CD14-positive monocyte (primary cell): ENCODE measurements around the gene SMC2. TPM values are rescaled to one million over a fixed set of nuclear protein-coding genes. Genes with fewer than 3 reads are reported as not detected.

Experiments
- DNase-seq, 3 donors: peaks; one replicate each; pipeline ENCODE4 v3.0.0-alpha.2; 2011 to 2022
- H2AFZ ChIP-seq: 2 replicates; pipeline ENCODE4 v1.6.0; 2012; ENCODE audit warnings: mild to moderate bottlenecking, low read depth, low read length, inconsistent platforms; ENCODE audit not compliant: insufficient read depth, poor library complexity, severe bottlenecking
- H3K27ac ChIP-seq, 2 donors: 1 replicate in 1 of 2; 2 replicates in 1 of 2; pipeline ENCODE4 v1.5.1; 2012 to 2013; ENCODE audit warnings: low read length in 2 of 2, control low read depth in 1 of 2, inconsistent platforms in 1 of 2, low read depth in 1 of 2, mild to moderate bottlenecking in 1 of 2
- H3K27me3 ChIP-seq, 2 donors: one replicate each; pipeline versions ENCODE4 v1.6.0 to v1.6.1; 2011 to 2013; ENCODE audit warnings: low read length in 2 of 2; ENCODE audit not compliant: control insufficient read depth in 2 of 2, insufficient read depth in 2 of 2
- H3K36me3 ChIP-seq, 2 donors: replicated peaks in 1 of 2; 1 replicate in 1 of 2; 2 replicates in 1 of 2; pipeline versions ENCODE4 v1.5.1 to v1.6.1; 2012 to 2013; ENCODE audit warnings: low read length in 2 of 2, control low read depth in 1 of 2, inconsistent platforms in 1 of 2, mild to moderate bottlenecking in 1 of 2; ENCODE audit not compliant: insufficient read depth in 2 of 2, control insufficient read depth in 1 of 2
- H3K4me1 ChIP-seq, 2 donors: 1 replicate in 1 of 2; 2 replicates in 1 of 2; pipeline versions ENCODE4 v1.5.1 to v1.6.1; 2012 to 2013; ENCODE audit warnings: low read length in 2 of 2, control low read depth in 1 of 2, inconsistent platforms in 1 of 2, mild to moderate bottlenecking in 1 of 2, moderate library complexity in 1 of 2; ENCODE audit not compliant: insufficient read depth in 2 of 2, control insufficient read depth in 1 of 2
- H3K4me2 ChIP-seq: replicated peaks from 2 replicates; pipeline ENCODE3; 2012; ENCODE audit warnings: low read length, moderate library complexity, mild to moderate bottlenecking; ENCODE audit not compliant: poor library complexity, severe bottlenecking; ENCODE audit errors: extremely low read depth
- H3K4me3 ChIP-seq, 3 experiments: fragments of 200-600 bp in 1 of 3; sonication (generic) in 1 of 3; replicated peaks in 1 of 3; 1 replicate in 2 of 3; 2 replicates in 1 of 3; pipeline ENCODE4 v1.5.1; 2011 to 2013; ENCODE audit warnings: low read length in 3 of 3, mild to moderate bottlenecking in 3 of 3, control low read depth in 2 of 3, low read depth in 2 of 3, inconsistent platforms in 1 of 3, moderate library complexity in 1 of 3
- H3K79me2 ChIP-seq: 2 replicates; pipeline ENCODE4 v1.6.0; 2012; ENCODE audit warnings: mild to moderate bottlenecking, control low read depth, inconsistent platforms, low read length, moderate library complexity; ENCODE audit not compliant: insufficient read depth
- H3K9ac ChIP-seq: 2 replicates; pipeline ENCODE4 v1.6.0; 2017; ENCODE audit warnings: low read length, mild to moderate bottlenecking; ENCODE audit not compliant: insufficient read depth, poor library complexity, severe bottlenecking
- H3K9me3 ChIP-seq, 2 donors: replicated peaks in 1 of 2; 1 replicate in 1 of 2; 2 replicates in 1 of 2; pipeline versions ENCODE4 v1.5.1 to v1.6.1; 2012 to 2013; ENCODE audit warnings: low read length in 2 of 2, control low read depth in 1 of 2; ENCODE audit not compliant: control insufficient read depth in 1 of 2, insufficient read depth in 1 of 2
- H4K20me1 ChIP-seq: 2 replicates; pipeline ENCODE4 v1.6.0; 2012; ENCODE audit warnings: mild to moderate bottlenecking, low read length, control low read depth, moderate library complexity; ENCODE audit not compliant: insufficient read depth
- H3K27ac Mint-ChIP-seq, 7 donors: one replicate each; pipeline ENCODE4 v1.8.0; 2020; ENCODE audit warnings: mild to moderate bottlenecking in 7 of 7, mixed read lengths in 7 of 7, moderate library complexity in 6 of 7, inconsistent platforms in 2 of 7
- H3K27me3 Mint-ChIP-seq, 3 donors: one replicate each; pipeline ENCODE4 v1.8.0; 2021 to 2022; ENCODE audit warnings: low read depth in 3 of 3, mild to moderate bottlenecking in 3 of 3, mixed read lengths in 3 of 3, moderate library complexity in 3 of 3, inconsistent platforms in 1 of 3
- H3K36me3 Mint-ChIP-seq, 2 donors: one replicate each; pipeline ENCODE4 v1.8.0; 2020; ENCODE audit warnings: mixed read lengths in 2 of 2, inconsistent platforms in 1 of 2, mild to moderate bottlenecking in 1 of 2
- H3K4me1 Mint-ChIP-seq: one replicate; pipeline ENCODE4 v1.8.0; 2020; ENCODE audit warnings: mild to moderate bottlenecking, mixed read lengths
- H3K4me3 Mint-ChIP-seq, 2 donors: one replicate each; pipeline ENCODE4 v1.8.0; 2020; ENCODE audit warnings: mild to moderate bottlenecking in 2 of 2, mixed read lengths in 2 of 2, moderate library complexity in 1 of 2
- H3K9me3 Mint-ChIP-seq, 7 donors: one replicate each; pipeline ENCODE4 v1.8.0; 2020 to 2022; ENCODE audit warnings: mixed read lengths in 7 of 7, mild to moderate bottlenecking in 6 of 7, moderate library complexity in 6 of 7, inconsistent platforms in 2 of 7
- WGBS: methylation state at CpG from one replicate; pipeline ENCODE4 v1.1.5; 2013; ENCODE audit warnings: missing lambda C conversion rate; ENCODE audit not compliant: insufficient coverage; 5-methylcytosine and 5-hydroxymethylcytosine counted together
- intact Hi-C, 2 donors: fragments of 100-400 bp; cut with micrococcal nuclease; formaldehyde crosslinking; loops; one replicate each; pipeline versions ENCODE4 v1.15.0 to v1.15.1; 2023
- polyA plus RNA-seq, 3 donors: library from polyadenylated mRNA; depleted of rRNA in 1 of 3; unstranded in 2 of 3; stranded (reverse) in 1 of 3; fragments of 300-500 nt in 2 of 3; fragments of >200 nt in 1 of 3; fragmentation: Illumina TruSeq in 2 of 3; gene quantifications; 1 replicate in 2 of 3; 2 replicates in 1 of 3; pipeline ENCODE4 v1.2.3, GENCODE V29; 2012 to 2021
- TF ChIP-seq, protein P1 (sequence below): fragments of 200-600 bp; IDR thresholded peaks from one replicate; pipeline ENCODE4 v1.8.0; 2022; ENCODE audit warnings: antibody characterized with exemption, mild to moderate bottlenecking

Gene SMC2
- polyA plus RNA-seq, 3 donors = 0.77 to 3.6 (median 2.7) TPM

- TF ChIP-seq, protein P1, sequence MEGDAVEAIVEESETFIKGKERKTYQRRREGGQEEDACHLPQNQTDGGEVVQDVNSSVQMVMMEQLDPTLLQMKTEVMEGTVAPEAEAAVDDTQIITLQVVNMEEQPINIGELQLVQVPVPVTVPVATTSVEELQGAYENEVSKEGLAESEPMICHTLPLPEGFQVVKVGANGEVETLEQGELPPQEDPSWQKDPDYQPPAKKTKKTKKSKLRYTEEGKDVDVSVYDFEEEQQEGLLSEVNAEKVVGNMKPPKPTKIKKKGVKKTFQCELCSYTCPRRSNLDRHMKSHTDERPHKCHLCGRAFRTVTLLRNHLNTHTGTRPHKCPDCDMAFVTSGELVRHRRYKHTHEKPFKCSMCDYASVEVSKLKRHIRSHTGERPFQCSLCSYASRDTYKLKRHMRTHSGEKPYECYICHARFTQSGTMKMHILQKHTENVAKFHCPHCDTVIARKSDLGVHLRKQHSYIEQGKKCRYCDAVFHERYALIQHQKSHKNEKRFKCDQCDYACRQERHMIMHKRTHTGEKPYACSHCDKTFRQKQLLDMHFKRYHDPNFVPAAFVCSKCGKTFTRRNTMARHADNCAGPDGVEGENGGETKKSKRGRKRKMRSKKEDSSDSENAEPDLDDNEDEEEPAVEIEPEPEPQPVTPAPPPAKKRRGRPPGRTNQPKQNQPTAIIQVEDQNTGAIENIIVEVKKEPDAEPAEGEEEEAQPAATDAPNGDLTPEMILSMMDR = no peak
- peaks cover 65 to 66% of the 10 kb centered on the region in 2 donors for H3K36me3 Mint-ChIP-seq
Observed at GRCh38 chr9:104121022-104121421, 26.9 kb downstream of the SMC2 start.

DNA sequence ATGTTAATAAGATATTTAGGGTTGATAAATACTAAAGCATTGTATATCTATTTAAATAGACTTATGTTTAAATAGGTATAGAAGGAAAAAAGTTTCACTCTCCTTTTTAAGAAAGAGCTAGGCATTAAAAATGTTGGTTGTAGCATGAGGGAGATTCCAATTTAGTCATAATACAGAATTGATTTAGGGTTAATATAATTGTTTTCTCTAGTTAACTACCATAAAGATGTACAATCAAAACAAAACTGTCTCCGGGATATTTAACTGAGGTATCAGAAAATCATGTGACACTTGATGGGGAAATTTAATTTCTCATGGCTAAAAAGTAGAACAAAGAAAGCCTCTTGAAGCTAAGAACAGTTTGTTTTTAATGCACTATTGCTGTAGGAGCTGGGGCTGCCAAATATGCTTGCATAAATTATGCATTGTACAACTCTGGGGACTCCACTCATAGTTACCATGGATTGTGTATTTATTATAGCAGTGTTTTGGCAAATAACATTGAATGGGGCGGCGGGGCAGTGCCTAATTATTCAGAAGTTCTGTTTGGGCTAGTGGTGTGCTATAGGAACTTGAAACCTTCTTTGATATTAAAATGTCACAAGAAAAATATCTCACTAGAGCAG, 44.2 kb downstream of the SMC2 start:
- Mint-ChIP-seq H3K27me3 (no peaks in the 10 kb centered on the region), H3K4me3 (no peak overlapping the region), H3K36me3 (peaks cover 61 to 83% of the 10 kb centered on the region in 2 donors), H3K9me3 (peaks cover 0 to 5% (median 0%) of the 10 kb centered on the region in 7 donors), H3K27ac (no peak overlapping the region), H3K4me1 (no peaks in the 10 kb centered on the region)
- H3K4me3 ChIP-seq = no peak overlapping the region
- no peaks in the 10 kb centered on the region for H4K20me1 ChIP-seq
- TF ChIP-seq, protein P1 = no peak
- no peak overlapping the region for H3K27ac ChIP-seq
- WGBS = no CpG with 5 or more reads among the region's 3 CpGs
- H3K9ac ChIP-seq = no peak overlapping the region
- no peak overlapping the region for H2AFZ ChIP-seq
- H3K4me1 ChIP-seq = no peaks in the 10 kb centered on the region
- intact Hi-C loops = no loop called here
- H3K79me2 ChIP-seq = no peaks in the 10 kb centered on the region
- H3K9me3 ChIP-seq = no peaks in the 10 kb centered on the region
- H3K36me3 ChIP-seq = peaks cover 40 to 81% of the 10 kb centered on the region in 2 donors
- no peak for DNase-seq
- H3K4me2 ChIP-seq = no peak overlapping the region
- H3K27me3 ChIP-seq = no peaks in the 10 kb centered on the region

More at GRCh38 chr9:104121022-104121421, 26.9 kb downstream of the SMC2 start:
- H3K9ac ChIP-seq = no peak overlapping the region
- no peak overlapping the region for H3K4me3 Mint-ChIP-seq
- H3K27me3 Mint-ChIP-seq = no peaks in the 10 kb centered on the region
- H3K4me3 ChIP-seq = no peak overlapping the region
- H2AFZ ChIP-seq = no peak overlapping the region
- H3K9me3 Mint-ChIP-seq = no peaks in the 10 kb centered on the region
- H3K36me3 ChIP-seq = peaks cover 58 to 84% of the 10 kb centered on the region in 2 donors
- no peak for DNase-seq
- 98% methylated on average over 5 of the region's 5 CpGs for WGBS
- H4K20me1 ChIP-seq = no peaks in the 10 kb centered on the region
- no peaks in the 10 kb centered on the region for H3K27me3 ChIP-seq
- H3K79me2 ChIP-seq = no peaks in the 10 kb centered on the region
- no peaks in the 10 kb centered on the region for H3K9me3 ChIP-seq
- H3K4me1 Mint-ChIP-seq = no peaks in the 10 kb centered on the region
- H3K4me2 ChIP-seq = no peak overlapping the region
- peak overlapping the region in 2 of 7 donors; percentile 13 to 42 for H3K27ac Mint-ChIP-seq
- intact Hi-C loops = no loop called here
- no peaks in the 10 kb centered on the region for H3K4me1 ChIP-seq
- H3K27ac ChIP-seq = no peak overlapping the region
